Jurkat, Clone E6-1 (cell line): ENCODE results near the gene AP2A2.

ENCODE experiments used
- DNase-seq: peaks from one replicate; pipeline ENCODE4 v3.0.0-alpha.2; 2011; ENCODE audit warnings: low read depth, low spot score
- H3K4me3 ChIP-seq: 2 replicates; pipeline ENCODE4 v1.5.1; 2011; ENCODE audit warnings: mild to moderate bottlenecking, low read length, control low read depth, moderate library complexity

Gene AP2A2

DNA sequence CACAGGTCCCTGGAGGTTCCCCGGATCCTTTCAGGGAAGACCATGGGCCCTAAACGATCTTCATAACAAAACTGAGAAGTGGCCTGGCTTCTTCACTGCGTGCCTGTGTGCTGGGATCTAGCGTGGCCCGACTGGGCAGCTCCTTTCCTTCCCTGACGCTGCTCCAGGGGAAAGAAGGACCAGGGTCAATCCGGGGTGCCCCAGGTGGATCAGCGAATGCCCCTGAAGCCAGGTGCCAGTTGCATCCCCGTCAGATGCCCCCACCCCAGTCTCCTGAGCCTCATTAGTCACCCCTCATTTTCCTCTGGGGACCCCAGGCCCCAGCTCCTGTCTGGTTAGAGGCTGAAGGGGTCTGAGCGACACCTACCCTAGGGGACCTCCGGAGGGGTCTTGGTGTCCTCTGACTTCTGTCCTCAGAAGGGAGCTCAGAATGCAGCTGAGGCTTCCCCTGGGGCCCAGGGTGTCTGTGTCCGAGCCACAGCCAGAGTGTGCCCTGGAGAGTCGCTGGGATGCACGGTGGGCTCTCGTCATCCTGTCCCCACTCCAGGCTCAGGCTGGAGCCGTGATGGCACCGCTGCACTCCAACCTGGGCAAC lies 129.5 kb downstream of the AP2A2 start:
- no peak overlapping the region for H3K4me3 ChIP-seq
- no peak for DNase-seq

DNA sequence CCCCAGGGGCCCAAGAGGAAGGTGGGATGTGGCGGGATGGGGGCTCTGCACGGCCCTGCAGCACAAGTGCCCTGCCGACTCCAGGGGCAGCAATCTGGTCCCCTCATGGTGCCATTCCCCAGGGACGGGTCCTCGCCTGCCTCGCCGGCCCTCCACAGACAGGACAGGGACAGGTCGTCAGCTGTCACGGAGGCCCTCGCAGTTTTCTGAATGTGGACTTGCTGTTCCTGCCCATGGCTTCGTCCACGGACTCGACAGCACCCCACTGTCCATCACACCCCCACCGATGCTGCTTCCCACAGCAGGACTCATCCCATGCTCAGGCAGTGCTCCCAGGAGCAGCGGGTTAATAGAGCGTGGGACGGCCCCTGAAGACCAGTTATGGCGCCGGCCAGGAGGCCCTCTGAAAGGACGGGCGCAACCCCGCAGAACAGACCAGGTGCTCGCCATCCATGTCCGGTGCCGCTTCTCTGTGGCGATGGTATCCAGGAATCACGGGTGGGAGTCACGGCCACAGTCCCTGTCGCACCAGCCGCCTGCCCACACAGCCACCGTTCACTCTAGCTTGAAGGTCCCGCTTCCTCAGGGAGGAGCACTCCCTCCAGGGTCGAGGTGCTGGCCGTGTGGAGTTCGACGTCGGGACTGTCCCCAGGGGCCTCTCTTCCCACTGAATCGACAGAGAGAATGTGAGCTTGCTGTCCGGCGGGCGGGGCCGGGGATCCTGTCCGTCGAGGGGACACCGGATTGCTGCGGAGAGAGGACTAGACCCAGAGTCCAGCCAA lies 130.5 kb downstream of the AP2A2 start:
- H3K4me3 ChIP-seq, result no peak overlapping the region
- DNase-seq, result no peak

DNA sequence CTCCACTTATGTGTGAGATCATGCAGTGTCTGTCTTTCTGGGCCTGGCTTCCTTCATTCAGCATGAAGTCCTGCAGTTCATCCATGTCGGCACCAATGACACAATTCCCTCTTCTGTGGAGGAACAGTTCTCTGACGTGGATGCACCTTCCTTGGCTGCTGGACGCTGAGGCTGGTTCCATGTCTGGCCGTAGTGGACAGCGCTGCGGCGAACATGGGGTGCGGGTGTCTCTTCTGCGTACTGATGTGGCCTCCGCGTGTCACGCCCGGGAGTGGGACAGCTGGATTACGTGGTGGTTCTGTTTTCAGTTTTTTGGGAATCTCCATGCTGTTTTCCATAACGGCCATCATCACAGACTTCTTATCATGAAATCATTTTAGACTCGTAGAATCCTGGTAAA lies 132.1 kb downstream of the AP2A2 start:
- no peak for DNase-seq
- no peak overlapping the region for H3K4me3 ChIP-seq

DNA sequence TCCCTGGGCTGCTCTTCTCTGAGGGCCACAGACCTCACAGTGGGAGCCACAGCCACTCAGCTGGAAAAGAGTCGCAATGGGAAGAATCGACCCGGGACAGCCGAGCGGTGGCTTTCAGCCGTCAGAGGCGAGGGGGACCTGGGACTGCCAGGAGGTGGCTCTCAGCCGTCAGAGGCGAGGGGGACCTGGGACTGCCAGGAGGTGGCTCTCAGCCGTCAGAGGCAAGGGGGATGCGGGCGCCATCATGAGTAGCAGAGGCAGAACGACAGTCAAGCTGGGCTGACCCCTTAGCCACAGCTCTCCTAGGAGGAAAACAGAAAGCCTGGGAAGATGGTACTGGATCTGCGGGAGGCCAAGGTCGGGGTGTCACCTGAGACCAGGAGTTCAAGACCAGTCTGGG lies 134.1 kb downstream of the AP2A2 start:
- no peak for DNase-seq
- H3K4me3 ChIP-seq, result no peak overlapping the region

DNA sequence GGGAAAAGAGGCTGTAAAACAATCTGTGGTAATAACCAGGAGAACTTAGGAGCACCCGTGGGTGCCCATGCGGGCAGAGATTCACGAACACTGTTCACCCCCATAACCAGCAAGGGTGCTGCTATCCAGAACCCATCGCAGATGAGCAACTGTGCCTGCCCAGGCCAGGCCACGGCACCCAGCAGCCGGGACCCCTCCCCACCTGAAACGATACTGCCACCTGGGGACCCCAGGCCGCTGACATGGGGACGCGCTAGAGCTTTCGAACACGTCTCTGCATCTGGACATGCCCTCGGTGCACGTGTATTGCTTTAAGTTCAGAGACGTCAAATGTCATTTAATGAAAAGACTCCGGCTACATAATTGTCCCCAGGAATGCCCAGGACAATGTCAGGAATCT lies 134.7 kb downstream of the AP2A2 start:
- no peak for DNase-seq
- no peak overlapping the region for H3K4me3 ChIP-seq

DNA sequence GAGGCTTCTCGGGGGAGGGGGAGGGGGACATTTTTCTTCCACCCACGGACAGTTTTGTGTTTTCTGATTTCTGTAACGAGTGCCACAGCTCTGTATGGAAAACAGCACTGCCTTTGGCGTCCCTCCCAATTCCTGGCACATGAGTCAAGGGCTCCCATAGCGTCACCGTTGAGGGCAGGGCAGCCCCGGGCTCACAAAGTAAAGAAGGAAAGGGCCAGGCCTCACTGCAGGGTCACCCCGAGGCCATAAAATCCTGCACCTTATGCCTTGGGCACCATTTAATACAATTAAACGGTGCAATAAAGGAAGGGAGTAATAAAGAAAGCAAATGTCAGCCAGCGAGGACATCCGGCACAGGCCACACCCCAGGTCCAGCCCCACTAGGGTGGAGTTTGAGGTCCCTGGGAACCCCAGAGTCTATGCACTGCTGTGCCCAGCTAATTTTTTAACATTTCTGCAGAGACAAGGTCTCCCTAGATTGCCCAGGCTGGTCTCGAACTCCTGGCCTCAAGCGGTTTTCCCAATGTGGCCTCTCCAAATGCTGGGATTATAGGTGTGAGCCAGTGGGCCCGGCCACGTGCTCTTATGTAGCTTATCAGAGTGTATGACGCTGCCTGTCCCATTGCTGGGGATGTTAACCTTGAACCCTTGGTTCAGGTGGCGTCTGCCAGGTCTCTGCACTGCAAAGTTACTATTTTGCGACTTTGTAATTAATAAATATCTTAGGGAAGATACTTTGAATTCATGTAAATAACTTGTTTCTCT lies 135.4 kb downstream of the AP2A2 start:
- DNase-seq, result no peak
- H3K4me3 ChIP-seq, result no peak overlapping the region
